ENCODE results near the gene DKKL1. TPM values are rescaled to one million over a fixed set of nuclear protein-coding genes. Genes with fewer than 3 reads are reported as not detected.

Gene DKKL1
- polyA plus RNA-seq, 1 of the 3 experiments (the other 2 are of a cell fraction), result 0.36 TPM

DNA sequence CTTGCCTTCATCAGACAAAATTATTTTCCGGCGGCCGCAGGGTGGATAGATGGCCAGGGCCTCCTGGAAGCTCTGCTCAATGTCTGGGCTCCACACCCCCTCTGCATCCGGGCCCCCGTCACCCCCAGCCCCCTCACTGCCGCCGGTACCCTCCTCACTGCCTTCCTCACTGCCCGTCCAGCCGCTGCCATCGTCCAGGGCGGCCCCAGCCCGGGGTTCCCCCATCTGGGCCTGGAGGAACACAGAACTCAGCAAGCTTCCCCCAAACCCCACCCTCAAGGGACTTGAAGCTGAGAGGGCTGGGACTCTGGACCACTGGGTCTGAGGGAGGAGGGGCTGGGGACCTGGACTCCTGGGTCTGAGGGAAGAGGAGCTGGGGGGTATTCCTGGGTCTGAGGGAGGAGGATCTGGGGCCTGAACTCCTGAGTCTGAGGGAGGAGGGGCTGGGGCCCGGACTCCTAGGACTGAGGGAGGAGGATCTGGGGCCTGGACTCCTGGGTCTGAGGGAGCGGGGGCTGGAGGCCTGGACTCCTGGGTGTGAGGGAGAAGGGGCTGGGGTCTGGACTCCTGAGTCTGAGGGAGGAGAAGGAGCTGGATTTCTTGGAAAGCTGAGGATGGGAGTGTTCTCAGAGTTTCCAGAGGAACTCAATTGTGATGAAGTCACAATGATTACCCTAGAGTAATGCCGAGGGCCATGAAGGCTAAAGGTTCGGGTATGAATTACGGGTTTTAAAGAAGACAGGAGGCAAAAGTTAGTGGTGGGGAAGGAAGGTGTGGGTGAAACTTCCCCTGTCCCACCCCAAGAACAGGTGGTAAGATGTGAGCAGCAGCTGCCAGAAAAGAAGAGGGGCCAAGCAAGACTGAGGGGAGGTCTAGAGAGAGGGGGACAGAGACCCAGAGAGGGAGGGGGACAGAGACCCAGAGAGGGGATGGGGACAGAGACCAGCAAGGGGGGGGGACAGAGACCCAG lies 3.5 kb upstream of the DKKL1 start:
- 0 out of 2 replicates have a peak overlapping the region, but pooled peaks have one; percentile 0 for H3K4me2 ChIP-seq
- no peak for DNase-seq

More for the DNA sequence above, 3.5 kb upstream of the DKKL1 start:
- Histone ChIP-seq H3K36me3 (replicated peaks in 1 of 2; ENCODE audit: control insufficient read depth in 1 of 2, insufficient read depth in 2 of 2, low read length in 1 of 2) (peaks cover 4 to 30% of the 10 kb centered on the region in 2 experiments), H3K79me2 (ENCODE audit: insufficient read depth) (peaks cover 39% of the 10 kb centered on the region), H3F3A (replicated peaks; ENCODE audit: insufficient read depth) (peaks cover 4% of the 10 kb centered on the region), H3K4me1 (ENCODE audit: control insufficient read depth in 1 of 2, insufficient read depth in 2 of 2, low read depth in 1 of 2, low read length in 1 of 2) (no peaks in the 10 kb centered on the region; a peak in 1 of 4 replicates), H3K9me2 (no peaks in the 10 kb centered on the region), H3K9ac (peak overlapping the region; percentile 99; the same call in 1 of the 2 replicates), H2AFZ (ENCODE audit: low read depth) (no peak overlapping the region), H4K20me1 (ENCODE audit: insufficient read depth) (no peaks in the 10 kb centered on the region), H3K4me3 (ENCODE audit: low read depth in 2 of 2, low read length in 1 of 2) (peak overlapping the region in 1 of 2 experiments; percentile 64; a peak in 1 of 4 replicates), H3K27me3 (ENCODE audit: insufficient read depth) (no peaks in the 10 kb centered on the region), H3K9me3 (no peaks in the 10 kb centered on the region), H3K27ac (ENCODE audit: low read depth in 2 of 2, low read length in 1 of 2) (no peak overlapping the region)
- no peak for TF ChIP-seq TEAD4 (IDR thresholded peaks at IDR 0.05; ENCODE audit: borderline replicate concordance, insufficient read depth)
- TF ChIP-seq, protein P1, sequence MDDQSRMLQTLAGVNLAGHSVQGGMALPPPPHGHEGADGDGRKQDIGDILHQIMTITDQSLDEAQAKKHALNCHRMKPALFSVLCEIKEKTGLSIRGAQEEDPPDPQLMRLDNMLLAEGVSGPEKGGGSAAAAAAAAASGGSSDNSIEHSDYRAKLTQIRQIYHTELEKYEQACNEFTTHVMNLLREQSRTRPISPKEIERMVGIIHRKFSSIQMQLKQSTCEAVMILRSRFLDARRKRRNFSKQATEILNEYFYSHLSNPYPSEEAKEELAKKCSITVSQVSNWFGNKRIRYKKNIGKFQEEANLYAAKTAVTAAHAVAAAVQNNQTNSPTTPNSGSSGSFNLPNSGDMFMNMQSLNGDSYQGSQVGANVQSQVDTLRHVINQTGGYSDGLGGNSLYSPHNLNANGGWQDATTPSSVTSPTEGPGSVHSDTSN (IDR thresholded peaks at IDR 0.05), result no peak
- TF ChIP-seq FOXM1 (IDR thresholded peaks at IDR 0.05; ENCODE audit: low read depth), result no peak
- TF ChIP-seq EP300 (IDR thresholded peaks at IDR 0.05; ENCODE audit: borderline replicate concordance in 1 of 2, low read depth in 1 of 2, low read length in 1 of 2), result no peak
- TF ChIP-seq FOSL2 (IDR thresholded peaks at IDR 0.05; ENCODE audit: borderline replicate concordance, low read depth), result no peak
- TF ChIP-seq, protein P2, sequence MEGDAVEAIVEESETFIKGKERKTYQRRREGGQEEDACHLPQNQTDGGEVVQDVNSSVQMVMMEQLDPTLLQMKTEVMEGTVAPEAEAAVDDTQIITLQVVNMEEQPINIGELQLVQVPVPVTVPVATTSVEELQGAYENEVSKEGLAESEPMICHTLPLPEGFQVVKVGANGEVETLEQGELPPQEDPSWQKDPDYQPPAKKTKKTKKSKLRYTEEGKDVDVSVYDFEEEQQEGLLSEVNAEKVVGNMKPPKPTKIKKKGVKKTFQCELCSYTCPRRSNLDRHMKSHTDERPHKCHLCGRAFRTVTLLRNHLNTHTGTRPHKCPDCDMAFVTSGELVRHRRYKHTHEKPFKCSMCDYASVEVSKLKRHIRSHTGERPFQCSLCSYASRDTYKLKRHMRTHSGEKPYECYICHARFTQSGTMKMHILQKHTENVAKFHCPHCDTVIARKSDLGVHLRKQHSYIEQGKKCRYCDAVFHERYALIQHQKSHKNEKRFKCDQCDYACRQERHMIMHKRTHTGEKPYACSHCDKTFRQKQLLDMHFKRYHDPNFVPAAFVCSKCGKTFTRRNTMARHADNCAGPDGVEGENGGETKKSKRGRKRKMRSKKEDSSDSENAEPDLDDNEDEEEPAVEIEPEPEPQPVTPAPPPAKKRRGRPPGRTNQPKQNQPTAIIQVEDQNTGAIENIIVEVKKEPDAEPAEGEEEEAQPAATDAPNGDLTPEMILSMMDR (IDR thresholded peaks at IDR 0.05), result no peak
- TF ChIP-seq, protein P3, sequence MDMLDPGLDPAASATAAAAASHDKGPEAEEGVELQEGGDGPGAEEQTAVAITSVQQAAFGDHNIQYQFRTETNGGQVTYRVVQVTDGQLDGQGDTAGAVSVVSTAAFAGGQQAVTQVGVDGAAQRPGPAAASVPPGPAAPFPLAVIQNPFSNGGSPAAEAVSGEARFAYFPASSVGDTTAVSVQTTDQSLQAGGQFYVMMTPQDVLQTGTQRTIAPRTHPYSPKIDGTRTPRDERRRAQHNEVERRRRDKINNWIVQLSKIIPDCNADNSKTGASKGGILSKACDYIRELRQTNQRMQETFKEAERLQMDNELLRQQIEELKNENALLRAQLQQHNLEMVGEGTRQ (IDR thresholded peaks at IDR 0.05; ENCODE audit: borderline replicate concordance, low read depth, low read length), result no peak
- TF ChIP-seq MXI1 (IDR thresholded peaks at IDR 0.05; ENCODE audit: low read depth, low read length), result no peak
- no peak for TF ChIP-seq SMC3 (IDR thresholded peaks at IDR 0.05; ENCODE audit: low read depth, low read length)
- no peak for TF ChIP-seq EZH2phosphoT487 (IDR thresholded peaks at IDR 0.05; ENCODE audit: borderline replicate concordance, low read depth)
- TF ChIP-seq SIN3A (IDR thresholded peaks at IDR 0.05; ENCODE audit: borderline replicate concordance, low read depth, low read length), result no peak
- POLR2A ChIA-PET, result interaction anchor here (0.6 kb wide), 1 partner anchor 16 kb away, joined by 3 read pairs; no protein-coding TSS in a partner anchor
- WGBS (ENCODE audit: low lambda C conversion rate), result 94% methylated on average over 17 of the region's 17 CpGs
- CTCF ChIA-PET, result no interaction called here

Data from SK-N-SH (cell line).